SK-N-SH (cell line): ENCODE data around the gene GNL3.

Experiments used
- EP300 ChIP-seq, 2 experiments: IDR thresholded peaks; 2 replicates each; pipeline versions ENCODE4 v1.4.0 to v1.6.1; 2012; ENCODE audit warnings: borderline replicate concordance in 1 of 2, low read depth in 1 of 2, low read length in 1 of 2
- EZH2phosphoT487 ChIP-seq: fragments of 200-600 bp; sonication (generic); IDR thresholded peaks from 2 replicates; pipeline ENCODE4 v1.6.1; 2017; ENCODE audit warnings: low read depth, mixed run types, mild to moderate bottlenecking, antibody characterized with exemption, moderate library complexity, borderline replicate concordance
- GATA2 ChIP-seq: sonication (generic); formaldehyde crosslinking; IDR thresholded peaks from 2 replicates; pipeline ENCODE4 v1.5.0; 2020; ENCODE audit warnings: mild to moderate bottlenecking, missing genetic modification reagents
- POLR2AphosphoS5 ChIP-seq: IDR thresholded peaks from 2 replicates; pipeline ENCODE4 v1.6.1; 2012; ENCODE audit warnings: low read depth, low read length
- SIN3A ChIP-seq: IDR thresholded peaks from 2 replicates; pipeline ENCODE4 v1.6.1; 2012; ENCODE audit warnings: low read depth, mild to moderate bottlenecking, low read length, moderate library complexity, borderline replicate concordance
- TAF1 ChIP-seq: IDR thresholded peaks from 2 replicates; pipeline ENCODE4 v1.6.1; 2012; ENCODE audit warnings: low read depth, mild to moderate bottlenecking, low read length, moderate library complexity, borderline replicate concordance
- TEAD4 ChIP-seq: IDR thresholded peaks from 2 replicates; pipeline ENCODE4 v1.4.0; 2012; ENCODE audit warnings: mild to moderate bottlenecking, borderline replicate concordance; ENCODE audit not compliant: insufficient read depth
- USF2 ChIP-seq: fragments of 150-350 bp; IDR thresholded peaks from 2 replicates; pipeline ENCODE4 v1.6.1; 2017; ENCODE audit warnings: antibody characterized with exemption, low read length, low read depth, borderline replicate concordance
- YY1 ChIP-seq: IDR thresholded peaks from 2 replicates; pipeline ENCODE4 v1.4.0; 2012; ENCODE audit warnings: low read depth, mild to moderate bottlenecking
- ZBTB33 ChIP-seq: IDR thresholded peaks from 2 replicates; pipeline ENCODE4 v1.4.0; 2012; ENCODE audit warnings: low read depth, borderline replicate concordance
- TF ChIP-seq, protein P1 (sequence below): fragments of 200-600 bp; sonication (generic); IDR thresholded peaks from 2 replicates; pipeline ENCODE4 v1.6.1; 2017; ENCODE audit warnings: antibody characterized with exemption, mild to moderate bottlenecking, moderate library complexity
- TF ChIP-seq, protein P2 (sequence below): IDR thresholded peaks from 2 replicates; pipeline ENCODE4 v1.4.0; 2012; ENCODE audit warnings: low read depth
- TF ChIP-seq, protein P3 (sequence below): IDR thresholded peaks from 2 replicates; pipeline ENCODE4 v1.6.1; 2012; ENCODE audit warnings: mild to moderate bottlenecking, low read depth, low read length, moderate library complexity

- TF ChIP-seq YY1 (no peak), SIN3A (no peak), ZBTB33 (no peak), POLR2AphosphoS5 (no peak), TEAD4 (no peak), EP300 (IDR thresholded peaks at IDR 0.05; ENCODE audit: borderline replicate concordance in 1 of 2, low read depth in 1 of 2, low read length in 1 of 2) (no peak), USF2 (no peak), EZH2phosphoT487 (no peak), GATA2 (CRISPR knock-in tag) (no peak), TAF1 (no peak)
- TF ChIP-seq, protein P1, sequence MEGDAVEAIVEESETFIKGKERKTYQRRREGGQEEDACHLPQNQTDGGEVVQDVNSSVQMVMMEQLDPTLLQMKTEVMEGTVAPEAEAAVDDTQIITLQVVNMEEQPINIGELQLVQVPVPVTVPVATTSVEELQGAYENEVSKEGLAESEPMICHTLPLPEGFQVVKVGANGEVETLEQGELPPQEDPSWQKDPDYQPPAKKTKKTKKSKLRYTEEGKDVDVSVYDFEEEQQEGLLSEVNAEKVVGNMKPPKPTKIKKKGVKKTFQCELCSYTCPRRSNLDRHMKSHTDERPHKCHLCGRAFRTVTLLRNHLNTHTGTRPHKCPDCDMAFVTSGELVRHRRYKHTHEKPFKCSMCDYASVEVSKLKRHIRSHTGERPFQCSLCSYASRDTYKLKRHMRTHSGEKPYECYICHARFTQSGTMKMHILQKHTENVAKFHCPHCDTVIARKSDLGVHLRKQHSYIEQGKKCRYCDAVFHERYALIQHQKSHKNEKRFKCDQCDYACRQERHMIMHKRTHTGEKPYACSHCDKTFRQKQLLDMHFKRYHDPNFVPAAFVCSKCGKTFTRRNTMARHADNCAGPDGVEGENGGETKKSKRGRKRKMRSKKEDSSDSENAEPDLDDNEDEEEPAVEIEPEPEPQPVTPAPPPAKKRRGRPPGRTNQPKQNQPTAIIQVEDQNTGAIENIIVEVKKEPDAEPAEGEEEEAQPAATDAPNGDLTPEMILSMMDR = no peak
- TF ChIP-seq, protein P2, sequence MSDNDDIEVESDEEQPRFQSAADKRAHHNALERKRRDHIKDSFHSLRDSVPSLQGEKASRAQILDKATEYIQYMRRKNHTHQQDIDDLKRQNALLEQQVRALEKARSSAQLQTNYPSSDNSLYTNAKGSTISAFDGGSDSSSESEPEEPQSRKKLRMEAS = no peak
- TF ChIP-seq, protein P3, sequence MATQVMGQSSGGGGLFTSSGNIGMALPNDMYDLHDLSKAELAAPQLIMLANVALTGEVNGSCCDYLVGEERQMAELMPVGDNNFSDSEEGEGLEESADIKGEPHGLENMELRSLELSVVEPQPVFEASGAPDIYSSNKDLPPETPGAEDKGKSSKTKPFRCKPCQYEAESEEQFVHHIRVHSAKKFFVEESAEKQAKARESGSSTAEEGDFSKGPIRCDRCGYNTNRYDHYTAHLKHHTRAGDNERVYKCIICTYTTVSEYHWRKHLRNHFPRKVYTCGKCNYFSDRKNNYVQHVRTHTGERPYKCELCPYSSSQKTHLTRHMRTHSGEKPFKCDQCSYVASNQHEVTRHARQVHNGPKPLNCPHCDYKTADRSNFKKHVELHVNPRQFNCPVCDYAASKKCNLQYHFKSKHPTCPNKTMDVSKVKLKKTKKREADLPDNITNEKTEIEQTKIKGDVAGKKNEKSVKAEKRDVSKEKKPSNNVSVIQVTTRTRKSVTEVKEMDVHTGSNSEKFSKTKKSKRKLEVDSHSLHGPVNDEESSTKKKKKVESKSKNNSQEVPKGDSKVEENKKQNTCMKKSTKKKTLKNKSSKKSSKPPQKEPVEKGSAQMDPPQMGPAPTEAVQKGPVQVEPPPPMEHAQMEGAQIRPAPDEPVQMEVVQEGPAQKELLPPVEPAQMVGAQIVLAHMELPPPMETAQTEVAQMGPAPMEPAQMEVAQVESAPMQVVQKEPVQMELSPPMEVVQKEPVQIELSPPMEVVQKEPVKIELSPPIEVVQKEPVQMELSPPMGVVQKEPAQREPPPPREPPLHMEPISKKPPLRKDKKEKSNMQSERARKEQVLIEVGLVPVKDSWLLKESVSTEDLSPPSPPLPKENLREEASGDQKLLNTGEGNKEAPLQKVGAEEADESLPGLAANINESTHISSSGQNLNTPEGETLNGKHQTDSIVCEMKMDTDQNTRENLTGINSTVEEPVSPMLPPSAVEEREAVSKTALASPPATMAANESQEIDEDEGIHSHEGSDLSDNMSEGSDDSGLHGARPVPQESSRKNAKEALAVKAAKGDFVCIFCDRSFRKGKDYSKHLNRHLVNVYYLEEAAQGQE = no peak
These were observed 2.4 kb downstream of the GNL3 start for GRCh38 chr3:52688266-52688665.
